Islet of Langerhans (tissue), 1 donor: Measurements from ENCODE around the gene TRPM3.
A peak's percentile ranks its signal among the peaks of the same experiment; 100 is the strongest.

Experiments
- FAIRE-seq: peaks from one replicate; lab custom pipeline; 2011; peaks lifted over from hg19 to GRCh38; lab: Jason Lieb, UNC

TRPM3 gene

DNA sequence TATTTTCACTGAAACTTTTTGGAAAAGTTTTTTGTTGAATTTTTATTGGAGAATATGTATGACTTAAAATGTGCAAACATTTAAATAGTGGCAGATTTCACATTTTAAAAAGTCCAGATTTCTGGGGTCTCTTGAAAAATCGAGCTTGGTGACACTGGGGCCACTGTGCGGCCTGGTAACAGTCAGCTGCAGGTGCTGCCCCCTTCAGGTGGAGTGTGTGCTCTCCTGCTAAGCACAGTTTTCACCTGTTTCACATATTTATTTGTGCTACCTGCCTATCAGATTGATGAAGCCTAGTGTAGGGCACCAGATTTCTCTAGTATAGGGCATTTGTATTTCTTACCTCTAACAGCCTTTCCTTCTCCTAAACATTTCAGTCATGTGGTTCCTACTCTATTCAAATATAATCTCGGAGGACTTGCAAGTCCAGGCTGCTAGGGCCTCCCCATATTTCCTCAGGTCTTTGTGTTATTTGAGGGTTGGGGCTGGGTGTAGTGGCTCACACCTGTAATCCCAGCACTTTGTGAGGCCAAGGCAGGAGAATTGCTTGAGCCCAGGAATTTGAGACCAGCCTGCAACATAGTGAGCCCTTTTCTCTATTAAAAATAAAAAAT lies 611.2 kb downstream of the TRPM3 start:
- FAIRE-seq: no peak

DNA sequence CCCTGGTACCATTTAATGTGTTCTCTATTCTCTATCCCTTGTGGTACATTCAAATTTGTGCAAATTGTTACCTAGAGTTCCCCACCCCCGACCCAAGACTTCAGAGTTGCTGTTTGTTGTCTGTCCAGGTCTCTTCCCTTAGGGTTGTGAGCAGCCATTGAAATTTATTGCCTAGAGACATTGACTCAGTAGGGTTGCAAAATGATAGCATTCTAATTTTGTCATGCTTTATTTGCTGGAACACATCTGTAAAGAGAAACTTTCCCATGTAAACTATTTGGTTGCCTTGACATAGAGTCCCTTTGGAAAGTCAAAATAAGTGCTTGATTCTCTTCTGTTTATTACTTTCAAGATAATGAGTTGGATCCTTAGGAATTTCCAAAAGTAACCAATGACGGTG lies 615.3 kb downstream of the TRPM3 start:
- no peak for FAIRE-seq

DNA sequence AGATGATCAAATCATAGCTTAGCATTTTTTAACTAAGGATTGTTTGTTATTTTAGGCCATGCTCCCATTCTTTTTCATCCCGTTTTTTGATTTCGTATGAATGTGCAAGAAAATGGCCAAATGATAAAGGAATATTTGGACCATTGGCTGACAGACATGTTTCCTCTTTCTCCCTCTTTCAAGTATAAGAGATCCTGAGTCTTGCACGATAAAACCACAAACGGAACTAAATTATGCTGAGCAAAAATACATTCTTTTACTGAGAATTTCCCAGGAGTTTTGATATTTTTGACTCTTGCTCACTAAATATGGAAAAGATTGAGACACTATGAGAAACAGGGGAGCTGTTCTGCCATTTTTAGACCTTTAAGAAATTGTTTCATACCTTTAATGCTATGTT lies 616.6 kb downstream of the TRPM3 start:
- FAIRE-seq: no peak

DNA sequence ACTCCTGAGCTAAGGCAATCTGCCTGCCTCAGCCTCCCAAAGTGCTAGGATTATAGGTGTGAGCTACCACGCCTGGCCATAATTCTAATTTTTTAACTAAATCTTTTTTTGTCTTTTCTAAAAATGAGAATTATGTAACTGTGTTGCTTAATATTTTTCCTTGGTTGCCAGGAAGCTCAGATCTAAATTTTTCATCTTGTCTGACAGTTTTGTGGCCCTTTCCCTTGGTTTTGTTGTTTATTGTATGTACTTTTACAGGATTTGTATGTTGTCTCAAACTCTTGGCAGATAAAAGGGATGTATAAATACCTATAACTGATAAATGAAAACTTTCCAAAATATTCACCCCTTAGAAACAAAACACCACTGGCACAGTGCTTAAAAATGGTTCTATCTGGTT lies 618.7 kb downstream of the TRPM3 start:
- FAIRE-seq: no peak

DNA sequence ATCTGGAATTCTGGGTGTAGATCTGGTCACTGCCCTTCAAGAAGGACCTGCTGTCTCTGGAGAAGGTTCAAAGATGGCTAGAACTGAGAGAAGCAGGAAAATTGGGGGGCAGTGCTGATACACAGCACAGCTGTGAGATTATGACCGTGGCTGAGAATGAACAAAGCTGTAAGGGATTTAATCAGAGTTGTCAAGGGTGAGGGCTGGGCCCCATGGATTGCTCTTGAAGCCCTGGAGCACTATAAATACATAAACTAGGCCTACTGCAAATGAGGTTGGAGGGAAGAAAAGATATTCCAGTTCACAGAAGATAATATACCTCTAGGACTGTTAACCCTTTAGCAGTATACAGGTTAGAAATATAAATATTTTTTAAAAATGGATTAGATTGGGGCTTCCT lies 620.6 kb downstream of the TRPM3 start:
- no peak for FAIRE-seq

DNA sequence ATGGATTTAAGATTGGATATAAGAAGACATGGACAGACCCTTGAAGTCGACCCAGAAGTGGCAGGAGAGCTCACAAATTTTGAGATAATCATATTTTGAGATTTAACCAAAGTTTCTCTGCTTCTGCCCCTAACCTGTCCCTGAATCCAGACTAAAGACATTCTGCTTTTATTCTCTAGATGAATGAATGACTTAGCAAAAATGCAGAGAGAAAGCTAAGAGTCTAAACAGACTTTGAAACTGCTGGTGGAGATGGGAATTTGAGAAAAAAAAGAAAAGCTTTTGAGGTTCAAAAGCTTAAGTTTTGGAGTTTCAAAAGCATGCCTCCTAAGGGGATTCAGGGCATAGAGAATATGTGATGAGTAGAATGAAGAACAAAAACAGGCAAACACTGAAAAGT lies 621.8 kb downstream of the TRPM3 start:
- FAIRE-seq: no peak

DNA sequence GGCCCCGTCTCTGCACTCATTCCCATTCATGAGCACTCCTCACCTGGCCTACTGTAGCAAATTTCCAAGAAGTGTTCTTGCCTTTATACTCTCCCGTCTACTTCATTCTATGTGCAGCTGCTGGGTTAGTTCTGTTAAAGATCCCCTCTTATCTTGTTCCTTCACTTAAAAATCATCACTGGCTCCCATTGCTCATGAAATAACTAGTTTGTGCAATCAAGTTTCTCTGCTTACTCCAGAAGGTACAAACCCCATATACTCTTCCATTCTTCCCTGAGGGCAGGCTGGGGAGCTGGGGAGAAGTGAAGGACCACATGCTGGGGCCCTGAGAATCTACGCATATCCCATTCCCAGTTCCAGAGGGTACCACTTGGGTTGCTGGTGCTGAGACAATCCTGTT lies 622.6 kb downstream of the TRPM3 start:
- no peak for FAIRE-seq

DNA sequence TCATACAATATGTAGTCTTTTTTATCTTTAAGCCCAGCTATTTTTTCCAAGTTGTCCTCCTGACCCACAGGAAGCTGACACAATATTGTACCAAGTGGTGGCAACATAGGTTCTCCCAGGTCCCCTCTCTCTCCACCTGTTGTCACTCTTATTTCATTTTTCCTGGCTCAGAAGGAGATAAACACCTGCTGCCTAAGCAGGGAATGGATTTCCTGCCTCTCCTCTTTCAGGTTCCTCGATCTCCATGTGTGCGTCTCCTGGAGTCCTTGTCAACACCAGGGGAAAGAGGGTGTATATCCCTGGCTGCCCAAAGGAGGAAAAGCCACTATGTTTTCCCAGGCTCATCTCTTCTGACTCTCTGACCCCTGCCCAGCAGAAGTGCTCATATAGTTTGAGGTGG lies 625.2 kb downstream of the TRPM3 start:
- FAIRE-seq: no peak

DNA sequence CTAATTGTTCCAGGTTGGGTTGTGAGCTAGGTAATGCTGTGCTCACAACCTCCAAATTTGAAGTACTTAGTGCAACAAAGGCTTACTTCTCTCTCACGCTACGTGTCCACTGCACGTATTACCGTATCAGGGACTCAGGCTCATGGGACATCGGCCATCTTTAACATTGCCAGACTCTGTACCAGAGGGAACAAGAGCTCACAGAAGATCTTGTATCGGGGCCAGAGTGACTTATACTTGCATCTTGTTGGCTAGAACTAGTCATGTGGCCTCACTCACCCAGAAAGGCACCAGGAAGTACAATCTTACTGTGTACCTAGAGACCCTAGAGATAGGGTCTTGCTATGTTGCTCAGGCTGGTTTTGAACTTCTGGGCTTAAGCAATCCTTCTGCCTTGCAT lies 625.9 kb downstream of the TRPM3 start:
- FAIRE-seq: no peak

DNA sequence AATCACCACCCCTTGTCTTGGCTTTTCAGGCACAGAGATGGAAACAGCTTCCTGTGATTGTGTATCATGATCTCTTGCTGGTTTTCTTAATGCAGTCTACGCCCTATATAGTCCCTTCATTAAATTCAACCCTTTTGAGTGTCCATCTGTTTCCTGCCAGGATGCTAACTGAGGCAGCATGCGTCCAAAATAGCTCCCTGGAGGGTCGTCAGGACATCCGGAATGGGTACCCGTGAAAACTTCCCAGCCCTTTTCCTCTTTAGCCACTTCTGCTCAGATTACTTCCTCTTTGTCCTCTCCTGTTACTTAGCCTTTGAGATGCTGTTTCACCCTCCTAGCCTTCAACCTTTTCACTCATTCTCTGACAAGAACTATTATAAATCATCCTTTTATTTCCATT lies 627.2 kb downstream of the TRPM3 start:
- FAIRE-seq: no peak

DNA sequence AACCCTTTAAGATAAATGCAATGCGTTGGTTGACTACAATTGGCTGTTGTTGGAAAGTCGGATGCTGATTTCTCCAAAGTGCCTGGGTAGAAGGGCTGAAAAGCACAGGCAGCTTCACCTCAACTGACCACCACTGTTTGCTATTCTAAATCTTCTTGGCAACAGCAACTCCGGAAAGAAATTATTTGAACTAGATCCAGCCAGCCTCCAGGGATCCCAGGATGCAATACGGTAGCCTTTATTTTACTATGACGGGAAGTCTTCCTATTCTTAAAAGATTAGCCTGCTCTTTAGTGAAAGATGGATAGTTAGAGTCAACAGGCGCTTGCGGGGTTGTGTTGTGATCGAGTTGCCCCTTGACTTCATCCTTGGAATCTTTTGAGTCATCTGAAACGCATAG lies 628.4 kb downstream of the TRPM3 start:
- no peak for FAIRE-seq

DNA sequence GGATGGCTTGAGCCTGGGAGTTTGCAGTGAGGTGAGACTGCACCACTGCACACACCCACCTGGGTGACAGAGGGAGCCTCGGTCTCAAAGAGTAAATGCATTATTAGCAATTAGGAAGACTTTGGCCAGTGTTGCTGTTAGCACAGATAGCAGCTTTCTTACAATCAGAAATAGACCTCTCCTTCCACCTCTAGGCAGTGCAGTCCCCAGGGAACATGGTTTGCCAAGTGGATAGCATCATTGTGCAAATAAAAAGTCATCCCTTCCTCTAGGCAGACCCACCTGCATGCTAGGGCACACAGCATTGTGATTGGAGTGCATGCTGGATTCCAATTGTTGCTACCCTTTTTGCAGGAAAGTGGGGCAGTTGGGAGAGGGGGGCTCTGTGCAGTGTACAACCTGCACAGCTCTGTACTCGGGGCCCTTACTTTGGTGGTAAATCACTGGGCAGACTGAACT lies 629.1 kb downstream of the TRPM3 start:
- FAIRE-seq: no peak

DNA sequence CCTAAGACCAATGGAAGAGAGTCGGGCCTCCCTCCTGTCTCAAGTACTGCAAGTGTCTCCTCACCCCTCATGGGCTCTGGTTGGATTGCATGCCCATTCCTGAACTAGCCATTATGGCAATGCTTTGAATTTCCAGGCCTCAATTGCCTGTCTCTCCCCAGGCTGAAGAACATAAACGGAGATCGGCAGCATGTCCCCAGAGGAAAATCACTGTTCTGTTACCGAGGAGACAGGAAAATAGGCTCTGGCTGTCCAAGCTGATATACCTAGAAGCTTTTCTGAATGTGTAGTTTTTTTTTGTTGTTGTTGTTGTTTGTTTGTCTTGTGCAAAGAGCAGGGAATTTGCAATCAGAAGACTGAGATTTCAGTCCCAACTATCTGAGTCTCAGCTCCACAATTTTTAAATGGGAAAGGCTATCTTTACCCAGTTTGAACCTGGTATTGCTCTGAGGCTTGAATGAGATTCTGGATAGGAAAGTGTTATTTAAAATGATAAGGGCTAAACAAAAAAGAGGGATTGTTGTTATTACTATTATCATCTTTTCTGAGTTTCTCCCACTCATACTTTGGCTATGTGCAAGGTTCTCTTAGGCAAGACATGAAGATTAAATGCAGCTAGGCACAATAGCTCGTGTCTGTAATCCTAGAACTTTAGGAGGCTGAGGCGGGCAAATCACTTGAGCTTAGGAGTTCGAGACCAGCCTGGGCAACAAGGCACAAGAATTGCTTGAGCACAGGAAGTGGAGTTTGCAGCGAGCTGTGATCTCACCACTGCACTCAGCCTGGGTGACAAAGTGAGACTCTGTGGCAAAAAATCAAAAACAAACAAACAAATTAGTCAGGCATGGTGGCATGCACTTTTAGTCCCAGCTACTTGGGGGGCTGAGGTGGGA lies 629.7 kb downstream of the TRPM3 start:
- FAIRE-seq: no peak

DNA sequence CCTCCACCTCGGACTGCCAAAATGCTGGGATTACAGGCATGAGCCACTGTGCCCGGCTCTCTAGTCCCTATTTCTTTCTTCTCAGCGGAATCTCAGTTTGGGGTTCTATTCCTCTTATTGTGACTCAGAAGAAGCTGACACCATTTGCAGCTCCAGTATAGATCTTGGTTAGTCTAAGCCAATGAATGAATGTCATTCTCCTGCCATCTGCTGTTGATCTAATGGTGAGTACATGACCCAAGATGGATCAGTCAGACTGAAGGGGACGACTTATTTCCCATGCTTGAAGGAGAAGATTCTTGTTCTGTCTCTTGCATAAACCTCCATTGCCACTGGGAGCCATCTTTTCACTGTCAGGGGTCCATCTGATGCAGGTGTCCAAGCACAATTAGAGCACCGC lies 630.9 kb downstream of the TRPM3 start:
- FAIRE-seq: no peak

DNA sequence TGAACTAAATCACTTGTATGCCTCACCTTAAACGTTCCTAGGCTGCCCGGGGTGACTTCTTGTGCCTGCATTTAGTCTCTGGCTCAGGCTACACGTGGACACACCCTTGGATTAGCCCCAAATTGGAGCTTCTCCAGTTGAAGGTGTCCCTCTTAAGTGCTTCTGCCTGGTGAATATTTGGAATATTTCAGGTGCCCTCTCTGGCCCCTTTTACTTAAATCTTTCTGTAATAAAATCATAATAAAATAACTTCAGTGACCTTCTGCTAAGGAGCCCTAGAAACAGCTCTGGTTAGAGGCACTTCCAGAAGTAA lies 632.7 kb downstream of the TRPM3 start:
- FAIRE-seq: no peak

DNA sequence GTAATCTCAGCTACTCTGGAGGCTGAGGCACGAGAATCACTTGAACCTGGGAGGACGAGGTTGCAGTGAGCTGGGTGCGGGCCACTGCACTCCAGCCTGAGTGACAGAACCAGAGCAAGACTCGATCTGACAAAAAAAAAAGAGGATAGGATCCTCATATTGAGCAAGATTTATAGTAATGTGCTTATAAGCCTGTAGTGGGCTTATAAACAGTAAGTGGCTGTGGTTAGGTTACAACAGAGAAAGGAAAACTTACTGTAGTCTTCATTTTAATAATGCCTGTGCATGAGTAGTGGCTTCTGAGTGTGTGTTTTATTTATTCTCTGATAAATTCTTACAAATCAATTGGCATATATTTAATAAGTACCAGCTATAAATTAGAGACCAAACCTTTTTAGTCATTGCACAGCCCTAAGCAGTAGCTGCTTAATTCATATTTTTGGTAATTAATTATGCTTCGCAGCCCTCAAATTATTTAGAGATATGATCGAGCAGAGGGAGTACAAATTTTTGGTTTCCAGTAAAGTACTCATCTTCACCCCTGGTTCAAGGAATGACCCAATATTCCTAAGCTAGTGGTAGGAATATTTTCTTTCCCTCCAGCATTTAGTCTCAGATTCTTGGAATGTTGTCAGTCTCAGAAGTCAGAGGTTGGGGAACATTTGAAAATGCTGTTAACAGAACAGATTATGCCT lies 633.2 kb downstream of the TRPM3 start:
- FAIRE-seq: no peak

DNA sequence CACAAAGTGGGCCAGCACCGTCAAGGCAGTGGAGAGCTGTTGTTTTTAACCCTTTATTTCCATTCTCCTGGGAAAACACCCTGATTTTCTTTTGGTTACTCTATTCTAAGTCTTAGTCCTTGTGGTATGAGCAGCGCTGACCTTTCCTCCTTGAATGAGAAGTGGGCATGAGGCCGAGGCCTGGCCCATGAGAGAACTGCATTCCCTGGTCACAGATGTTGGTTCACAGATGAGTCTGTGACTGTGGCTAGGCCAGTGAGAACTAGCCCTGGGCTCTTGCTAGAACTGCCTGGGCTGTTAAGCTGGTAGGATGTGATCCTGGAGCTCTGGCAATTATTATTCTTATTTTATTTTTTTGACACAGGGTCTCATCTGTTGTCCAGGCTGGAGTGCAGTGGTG lies 635.3 kb downstream of the TRPM3 start:
- FAIRE-seq: no peak

DNA sequence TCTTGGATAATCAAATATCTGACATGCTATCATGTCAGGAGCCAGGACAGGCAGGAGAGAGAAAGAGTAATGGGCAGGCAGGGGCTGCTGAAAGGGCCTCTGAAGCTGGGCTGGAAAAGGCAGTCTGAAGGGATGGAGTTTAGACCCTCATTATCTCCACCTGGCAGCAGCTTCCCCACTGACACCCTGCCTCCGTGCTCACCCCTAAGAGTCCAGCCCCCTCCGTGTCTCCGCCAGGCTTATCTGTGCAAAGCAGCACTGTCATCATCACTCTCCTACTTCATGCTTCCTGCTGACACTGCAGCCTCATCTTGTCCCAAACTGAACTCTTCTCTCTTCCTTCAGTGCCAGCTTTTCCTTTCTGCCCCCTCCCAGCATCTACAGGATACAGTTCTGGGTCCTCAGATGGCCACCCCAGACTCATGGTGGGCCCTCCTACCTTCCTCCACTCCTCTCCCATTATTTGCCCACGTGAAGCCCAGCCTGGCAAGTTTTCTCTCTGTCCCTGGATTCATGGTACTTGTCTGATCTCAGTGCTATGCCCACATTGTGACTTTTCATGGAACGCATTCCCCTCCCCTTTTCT lies 636.1 kb downstream of the TRPM3 start:
- FAIRE-seq: no peak

DNA sequence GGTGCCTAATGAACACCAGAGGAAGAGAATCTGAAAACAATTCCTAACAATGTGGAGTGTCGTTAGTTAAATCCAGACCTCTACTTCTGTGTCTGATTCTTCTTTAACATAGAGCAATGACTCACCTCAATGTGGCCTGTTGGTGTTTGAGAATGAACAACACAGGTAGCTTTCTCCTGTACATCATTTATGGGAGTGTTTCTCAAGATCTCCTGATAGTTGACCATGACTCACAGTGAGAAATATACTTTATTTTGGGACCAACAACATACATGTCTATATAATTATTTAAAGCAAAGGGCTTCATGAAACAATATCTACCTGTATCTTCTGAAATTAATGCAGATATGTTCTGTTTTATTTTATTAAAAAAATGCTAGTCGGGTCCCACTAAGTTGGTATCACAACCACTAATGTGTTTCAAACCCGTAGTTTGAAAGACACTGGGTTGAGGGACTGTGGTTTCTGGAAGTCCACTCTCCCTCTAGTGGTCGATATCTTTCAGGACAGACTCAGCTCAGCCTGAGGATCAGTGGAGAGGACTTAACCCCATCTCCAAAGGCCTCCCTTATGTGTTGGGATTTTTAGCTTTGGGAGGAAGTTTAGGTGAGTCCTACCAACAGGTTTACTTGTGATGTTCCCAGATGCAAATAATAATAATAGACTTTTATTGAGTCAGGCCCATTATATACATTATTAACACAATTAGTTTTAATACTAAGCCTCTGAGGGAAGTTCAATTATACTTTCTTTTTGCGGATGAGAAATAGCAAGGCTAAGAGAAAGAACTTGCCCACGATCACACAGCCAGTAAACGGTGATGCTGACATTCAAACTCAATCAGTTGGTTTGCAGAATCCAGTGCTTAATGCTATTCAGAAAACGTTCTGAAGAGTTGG lies 636.9 kb downstream of the TRPM3 start:
- FAIRE-seq: peak; percentile 93

DNA sequence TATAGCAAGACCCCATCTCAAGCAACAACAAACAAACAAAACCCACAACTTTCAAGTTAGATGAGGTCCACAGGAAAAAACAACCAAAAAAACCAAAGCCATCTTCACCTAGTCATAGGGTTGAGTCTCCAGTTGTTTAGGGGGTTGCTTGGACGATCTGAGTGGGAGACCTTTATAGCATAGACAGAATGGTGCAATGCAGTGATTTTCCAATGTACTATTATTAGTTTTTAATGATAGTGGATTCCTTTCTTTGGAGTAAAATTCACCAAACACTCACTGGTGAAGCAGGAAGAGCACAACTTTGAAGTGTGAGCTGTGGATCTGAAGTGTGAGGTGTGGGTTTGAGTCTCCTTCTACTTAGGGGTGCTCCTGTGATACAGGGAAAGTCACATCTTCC lies 640.0 kb downstream of the TRPM3 start:
- FAIRE-seq: no peak

DNA sequence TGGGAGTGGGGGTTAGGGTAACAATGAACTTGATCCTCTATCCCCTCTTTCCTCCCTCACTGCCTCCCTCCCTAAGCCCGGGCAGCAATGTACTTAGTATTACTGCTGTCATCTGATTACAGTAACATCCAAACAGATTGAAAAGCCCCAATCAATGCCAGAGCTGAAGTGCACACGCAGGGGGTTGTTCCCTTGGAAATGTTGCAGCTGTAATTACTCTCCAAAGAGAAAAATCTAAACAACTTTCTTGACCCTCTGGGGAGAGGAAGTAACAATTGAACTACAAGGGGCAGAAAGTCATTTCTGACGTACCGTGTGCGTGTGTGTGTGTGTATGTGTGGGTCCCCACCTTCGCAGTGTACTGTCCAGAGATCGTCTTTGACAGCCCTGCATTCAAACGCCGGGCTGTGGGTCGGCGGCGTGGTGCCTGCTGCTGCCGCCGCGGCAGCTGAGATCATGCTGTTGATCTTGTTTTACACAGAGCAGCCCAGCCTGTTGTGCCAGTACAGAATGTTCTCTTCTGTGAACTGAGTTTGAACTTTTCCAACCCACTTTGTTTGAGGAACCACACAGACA lies 640.9 kb downstream of the TRPM3 start:
- FAIRE-seq: no peak

DNA sequence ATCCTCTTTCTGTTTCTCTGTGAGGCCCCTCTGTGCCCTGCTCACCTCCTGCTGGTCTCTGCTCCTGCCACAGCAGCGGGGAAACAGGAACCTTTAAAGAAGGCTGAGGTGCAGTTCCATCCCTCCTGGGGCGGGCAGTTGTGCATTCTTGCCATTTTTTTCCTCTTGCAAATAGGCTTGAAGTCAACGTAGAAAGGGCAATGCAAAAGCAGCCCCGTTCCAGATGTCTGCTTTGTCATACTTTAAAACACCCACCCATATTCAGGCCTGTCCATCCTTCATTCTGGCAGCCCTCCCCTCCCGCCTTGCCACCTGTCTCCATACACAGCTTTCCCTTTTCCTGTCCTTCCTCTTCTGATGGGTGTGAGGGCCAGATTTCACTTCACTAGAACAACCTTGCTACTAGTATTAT lies 641.5 kb downstream of the TRPM3 start:
- no peak for FAIRE-seq
